Gastroesophageal sphincter (tissue), 3 donors: ENCODE results near the gene PCMT1.

ENCODE experiments used
- CTCF ChIP-seq, 4 experiments: fragments of 200-600 bp in 2 of 4; fragments of 450-650 bp in 2 of 4; sonication (generic) in 1 of 4; IDR thresholded peaks; one replicate each; pipeline ENCODE4 v1.5.1; 2017 to 2019; ENCODE audit warnings: antibody characterized with exemption in 4 of 4, mild to moderate bottlenecking in 2 of 4, moderate library complexity in 2 of 4
- EP300 ChIP-seq: sonication (generic); formaldehyde crosslinking; IDR thresholded peaks from one replicate; pipeline ENCODE4 v1.6.1; 2017; ENCODE audit warnings: antibody characterized with exemption, mild to moderate bottlenecking

- no peak for TF ChIP-seq EP300
- no peak for TF ChIP-seq CTCF (IDR thresholded peaks at IDR 0.05)
These were observed 20.1 kb downstream of the PCMT1 start for GRCh38 chr6:149769676-149770075.
